NT2/D1 (cell line): ENCODE data around the gene PTRH1.

ENCODE experiments used
- SUZ12 ChIP-seq: IDR thresholded peaks from 2 replicates; pipeline ENCODE4 v1.6.1; 2011; ENCODE audit not compliant: insufficient read length, insufficient read depth; ENCODE audit errors: extremely low read depth
- YY1 ChIP-seq: IDR thresholded peaks from 2 replicates; pipeline ENCODE4 v1.6.1; 2011; ENCODE audit not compliant: insufficient read length, insufficient read depth
- ZNF274 ChIP-seq: IDR thresholded peaks from 2 replicates; pipeline ENCODE4 v1.6.1; 2011; ENCODE audit warnings: mild to moderate bottlenecking, low read depth, low read length

GRCh38 chr9:127707766-127708165, 7.7 kb downstream of the PTRH1 start:
- TF ChIP-seq YY1: no peak
- TF ChIP-seq ZNF274: no peak
- no peak for TF ChIP-seq SUZ12
